ENCODE results near the gene FADS6.
A peak's percentile ranks its signal among the peaks of the same experiment; 100 is the strongest.

The FADS6 gene

DNA sequence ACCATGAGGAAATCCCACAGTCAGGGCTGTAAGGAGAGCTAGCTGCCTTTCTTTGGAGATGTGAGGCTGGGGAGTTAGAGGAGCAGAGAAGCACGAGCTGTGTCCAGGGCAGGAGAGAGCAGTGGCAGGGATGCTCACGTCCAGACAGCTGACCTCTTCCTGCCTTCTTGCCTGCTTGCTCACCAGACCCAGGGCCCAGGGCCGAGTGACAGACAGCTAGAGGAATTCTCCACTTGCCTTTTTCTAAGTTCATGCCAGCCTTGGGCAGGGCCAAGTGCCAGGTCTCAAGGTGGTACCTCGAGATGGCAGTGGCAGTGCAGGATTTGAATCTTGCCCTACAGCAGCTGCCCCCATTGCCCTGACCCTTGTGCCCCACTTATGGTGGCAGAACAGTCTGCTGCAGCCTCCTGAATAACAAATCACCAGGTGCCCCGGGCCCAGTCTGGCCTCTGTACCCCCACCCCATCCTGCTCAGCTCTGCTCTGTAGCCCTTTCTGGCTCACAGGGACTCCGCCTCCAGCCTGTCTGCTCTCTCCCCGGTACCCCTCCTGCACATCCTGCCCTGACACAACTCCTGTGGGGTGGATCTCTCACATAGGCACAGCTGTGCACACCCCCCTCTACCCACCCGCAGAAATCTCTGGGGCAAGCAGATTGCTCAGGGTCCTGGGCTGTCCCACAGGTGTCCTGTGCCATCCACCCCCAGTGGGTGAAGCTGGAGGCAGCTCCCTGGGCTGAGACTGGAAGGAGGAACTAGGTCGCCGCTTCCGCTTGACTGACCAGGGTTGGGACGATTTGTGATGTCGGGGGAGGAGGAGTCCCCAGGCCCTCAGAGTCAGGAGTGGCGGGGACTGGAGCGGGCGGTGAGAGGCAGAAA lies 59.7 kb downstream of the FADS6 start:
- no peak for FAIRE-seq
- DNase-seq (ENCODE audit: insufficient read length, low spot score) = peak; percentile 76

DNA sequence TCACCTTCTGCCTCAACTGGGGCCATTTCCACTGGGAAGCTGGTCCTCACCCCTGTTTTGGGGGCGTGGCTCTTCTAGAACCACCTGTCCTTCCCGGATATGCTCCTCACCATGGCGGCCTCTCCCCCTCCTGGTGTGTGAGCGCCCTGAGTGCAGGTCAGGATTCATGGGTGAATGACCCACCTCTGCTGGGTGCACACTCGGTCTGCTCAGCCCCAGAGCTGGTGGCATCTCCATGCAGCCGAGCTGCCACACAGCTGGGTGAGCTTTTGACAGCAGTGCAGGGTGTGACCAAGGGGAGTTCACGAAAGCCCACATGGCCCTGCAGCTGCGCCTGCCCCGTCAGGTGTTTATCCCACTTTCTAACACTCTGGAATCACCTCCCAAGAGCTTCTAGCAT lies 61.0 kb downstream of the FADS6 start:
- DNase-seq (ENCODE audit: insufficient read length, low spot score) = no peak
- no peak for FAIRE-seq

DNA sequence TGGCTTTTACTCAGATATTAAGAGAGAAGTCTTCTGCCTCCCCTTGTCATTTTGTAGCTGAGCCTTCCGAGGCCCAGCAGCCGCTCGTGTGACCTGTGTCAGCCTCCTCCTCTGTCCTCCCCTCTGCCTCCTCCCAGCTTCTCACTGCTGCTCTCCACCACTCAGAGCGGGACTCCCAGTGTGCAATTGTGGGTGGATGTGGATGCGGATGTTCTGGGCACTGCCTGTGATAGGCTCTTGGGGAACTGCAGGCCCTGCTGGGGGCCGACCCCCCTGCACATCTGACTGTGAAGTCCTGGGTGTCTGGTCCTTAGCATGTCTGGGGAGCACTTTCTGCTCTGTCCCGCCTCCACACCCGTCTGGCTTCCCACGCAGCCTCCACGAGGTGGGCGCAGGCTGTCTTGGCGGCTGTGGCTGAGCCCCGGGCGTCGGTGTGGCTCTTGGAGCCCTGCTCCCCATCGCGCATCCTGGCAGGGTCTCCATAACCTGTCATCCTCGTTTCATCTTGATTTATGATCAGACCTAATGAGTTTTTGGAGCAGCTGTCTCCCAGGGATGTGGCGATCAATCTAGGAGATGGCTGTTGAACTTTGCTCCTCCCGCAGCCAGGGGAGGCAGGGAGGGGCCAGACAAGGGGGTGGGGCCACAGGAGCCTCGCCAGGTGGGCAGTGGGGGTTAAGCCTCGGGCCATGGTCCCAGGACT lies 61.8 kb downstream of the FADS6 start:
- DNase-seq (ENCODE audit: insufficient read length, low spot score) = no peak
- no peak for FAIRE-seq

DNA sequence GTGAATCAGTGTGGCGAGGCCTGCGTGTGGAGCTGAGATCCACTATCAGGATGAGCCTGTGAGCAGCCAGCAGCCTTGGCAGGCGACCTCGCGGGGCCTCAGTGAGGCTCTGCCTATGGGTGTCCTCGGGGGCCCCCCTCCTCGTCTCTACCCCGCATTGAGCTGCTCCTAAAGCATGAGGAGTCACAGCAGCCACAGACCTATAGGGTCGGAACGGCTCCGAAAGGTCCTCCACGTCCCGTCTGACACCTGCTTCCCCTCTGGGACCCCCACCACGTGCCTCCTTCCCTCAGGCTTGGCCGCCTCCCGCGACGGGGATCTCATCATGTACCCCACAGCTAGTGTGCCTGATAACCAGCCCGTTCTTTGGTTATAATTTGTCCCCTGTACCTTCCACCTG lies 62.6 kb downstream of the FADS6 start:
- DNase-seq (ENCODE audit: insufficient read length, low spot score) (no peak), FAIRE-seq (no peak)

DNA sequence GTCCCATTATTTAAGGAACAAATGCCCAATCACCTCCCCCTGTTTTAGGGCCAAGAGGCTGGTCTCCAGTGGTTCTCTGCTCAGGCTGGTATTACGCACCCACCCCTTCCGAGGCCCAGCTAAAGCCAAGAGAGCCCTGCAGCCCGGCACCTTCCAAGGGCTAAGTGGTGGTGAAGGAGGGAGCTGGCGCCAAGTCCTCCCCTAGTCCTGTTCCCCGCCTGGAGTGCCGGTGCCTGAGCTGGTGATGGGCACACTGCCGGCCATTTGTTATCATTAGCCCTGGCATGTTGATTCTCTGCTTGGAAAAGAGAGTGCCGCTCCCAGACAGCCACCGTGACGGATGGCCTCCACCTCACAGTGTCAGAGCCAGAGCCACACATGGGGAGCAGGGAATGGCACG lies 65.6 kb downstream of the FADS6 start:
- FAIRE-seq (no peak), DNase-seq (ENCODE audit: insufficient read length, low spot score) (no peak)

Measured in GM19239 (cell line).